GM21737 (cell line): ENCODE results near the gene REV3L.

Source experiments
- ATAC-seq: cut with Tn5 transposase; IDR thresholded peaks from one replicate; pipeline ENCODE4 v1.9.1; 2021; ENCODE audit warnings: mild to moderate bottlenecking, moderate library complexity; ENCODE audit not compliant: unreplicated experiment

Gene REV3L

GRCh38 chr6:111429571-111429970 is 53.4 kb downstream of the REV3L start:
- ATAC-seq = no peak

GRCh38 chr6:111428811-111429210 is 54.2 kb downstream of the REV3L start:
- no peak for ATAC-seq

GRCh38 chr6:111427341-111428116 is 55.5 kb downstream of the REV3L start:
- peak; percentile 60 for ATAC-seq

- ATAC-seq = no peak
Measured at GRCh38 chr6:111423960-111424846, 58.8 kb downstream of the REV3L start.

- ATAC-seq = no peak
Measured at GRCh38 chr6:111423055-111423633, 59.9 kb downstream of the REV3L start.

GRCh38 chr6:111418971-111419693 is 63.9 kb downstream of the REV3L start:
- no peak for ATAC-seq

DNA sequence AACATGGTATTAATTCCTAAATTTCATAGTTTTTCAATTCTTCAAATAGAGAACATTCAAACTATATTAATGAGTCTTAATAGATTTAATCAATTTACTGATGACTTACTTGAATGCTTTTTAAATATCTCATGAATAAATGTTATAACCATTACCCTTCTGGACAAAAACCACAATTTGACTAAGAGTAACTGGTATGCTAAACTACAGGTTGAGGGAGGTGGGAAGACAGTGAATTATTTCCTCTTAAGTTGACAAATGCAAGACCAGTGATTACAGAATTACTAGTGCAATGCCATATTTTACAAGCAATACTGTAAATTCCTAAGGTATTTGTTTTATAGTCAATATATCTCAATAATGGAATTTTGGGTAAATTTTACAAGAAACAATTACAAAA is 65.1 kb downstream of the REV3L start:
- no peak for ATAC-seq

GRCh38 chr6:111417181-111417585 is 65.8 kb downstream of the REV3L start:
- ATAC-seq = no peak

GRCh38 chr6:111416529-111416928 is 66.5 kb downstream of the REV3L start:
- ATAC-seq = no peak

- no peak for ATAC-seq
Measured at GRCh38 chr6:111414373-111414772, 68.6 kb downstream of the REV3L start.

GRCh38 chr6:111411978-111412566 is 70.9 kb downstream of the REV3L start:
- ATAC-seq = peak; percentile 43

DNA sequence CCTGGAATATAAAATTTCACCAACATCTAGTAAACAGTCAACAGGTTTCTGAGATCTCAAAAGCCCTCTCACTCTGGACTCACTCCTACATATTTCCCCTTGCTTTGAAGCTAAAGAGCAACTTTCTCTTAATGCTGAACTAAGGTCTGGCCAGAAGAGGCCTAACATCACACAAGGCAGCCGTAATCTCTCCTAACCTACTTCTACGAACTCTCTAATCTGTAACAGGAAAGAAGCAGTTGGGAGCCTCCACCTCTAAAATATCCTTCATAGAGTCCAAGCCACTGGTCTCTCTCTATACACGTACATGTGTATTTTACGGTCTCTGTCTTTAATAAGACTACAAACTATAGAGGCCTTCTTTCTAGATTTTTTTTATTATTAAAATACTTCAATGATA is 72.0 kb downstream of the REV3L start:
- ATAC-seq = no peak

- no peak for ATAC-seq
Measured at GRCh38 chr6:111410371-111410770, 72.6 kb downstream of the REV3L start.

GRCh38 chr6:111409430-111409829 is 73.6 kb downstream of the REV3L start:
- no peak for ATAC-seq

DNA sequence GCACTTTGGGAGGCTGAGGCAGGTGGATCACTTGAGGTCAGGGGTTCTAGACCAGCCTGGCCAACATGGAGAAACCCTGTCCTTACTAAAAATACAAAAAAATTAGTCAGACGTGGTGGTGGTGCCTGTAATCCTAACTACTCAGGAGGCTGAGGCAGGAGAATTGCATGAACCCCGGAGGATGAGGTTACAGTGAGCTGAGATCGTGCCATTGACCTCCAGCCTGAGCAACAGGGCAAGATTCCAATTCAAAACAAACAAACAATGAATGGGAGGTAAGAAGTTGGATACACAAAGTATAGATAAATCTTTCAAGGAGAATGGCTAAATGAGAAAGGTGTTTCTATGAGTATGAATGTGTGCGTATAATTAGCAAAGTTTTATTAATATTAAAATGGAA is 75.3 kb downstream of the REV3L start:
- no peak for ATAC-seq

DNA sequence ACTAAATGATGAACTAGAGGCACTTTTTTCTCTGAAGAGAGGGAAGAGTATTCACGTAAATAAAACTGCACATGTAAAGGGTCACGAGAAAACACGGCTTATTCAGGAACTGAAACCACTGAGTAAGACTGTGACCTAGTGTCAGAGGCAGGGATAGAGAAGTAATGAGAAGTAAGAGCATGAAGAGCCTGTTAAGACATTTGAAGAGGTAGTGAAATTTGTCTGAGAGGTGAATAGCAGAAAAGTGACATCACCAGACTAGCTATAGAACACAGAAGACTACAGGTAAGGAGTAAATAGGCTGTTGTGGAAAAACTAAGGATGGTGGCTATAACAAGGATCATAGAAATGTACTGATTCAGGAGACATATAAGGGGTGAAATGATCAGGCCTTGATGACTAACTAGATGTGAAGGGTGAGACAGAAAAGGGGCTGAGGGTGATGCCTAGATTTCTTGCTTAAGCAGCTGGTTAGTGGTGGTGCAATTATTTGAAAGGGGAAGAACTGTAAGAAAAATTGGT is 76.8 kb downstream of the REV3L start:
- peak; percentile 99 for ATAC-seq

- ATAC-seq = no peak
Measured at GRCh38 chr6:111403388-111403787, 79.6 kb downstream of the REV3L start.

GRCh38 chr6:111399626-111400025 is 83.4 kb downstream of the REV3L start:
- ATAC-seq = no peak

- ATAC-seq = no peak
Measured at GRCh38 chr6:111388681-111389080, 94.3 kb downstream of the REV3L start.
